DMS53 treated with DMSO at 0.1 percent for 48 hours (cell line): Measurements from ENCODE around the gene ZNF501.
A peak's percentile ranks its signal among the peaks of the same experiment; 100 is the strongest.

Source experiments
- DNase-seq: peaks from one replicate; lab custom pipeline; 2025; ENCODE audit not compliant: unreplicated experiment; lab: John Stamatoyannopoulos, UW

Gene ZNF501

DNA sequence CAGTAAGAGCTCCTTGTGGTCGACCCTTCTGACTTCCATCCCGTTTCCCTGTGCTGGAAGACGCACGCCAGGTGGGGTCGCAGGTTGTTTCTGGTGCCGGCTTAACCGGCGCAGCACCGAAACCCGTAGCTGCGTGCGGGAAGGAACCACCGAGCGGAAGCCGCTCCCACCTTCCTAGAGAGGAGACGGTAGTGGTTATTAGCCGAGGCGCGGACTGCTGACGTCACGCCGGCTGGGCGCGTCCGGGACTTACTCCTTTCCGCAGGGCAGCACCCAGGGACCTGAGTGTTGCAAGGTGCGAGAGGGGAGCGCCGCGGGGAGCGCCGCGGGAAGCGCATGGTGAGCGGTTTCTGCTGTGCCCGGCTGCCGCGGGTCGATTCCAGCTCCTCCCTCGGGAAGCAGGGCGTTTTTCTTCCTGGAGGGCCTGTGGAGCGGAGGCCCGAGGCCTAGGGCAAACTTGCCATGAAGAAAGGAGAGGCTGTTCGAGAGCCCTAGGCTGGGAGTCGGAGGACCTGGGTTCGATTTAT lies at the start of gene ZNF501:
Gene ZNF501 (plus strand): TSS at position 252 of the 527 bp plus-strand sequence. CDS start 4,787 bp downstream, outside the sequence.
- DNase-seq: peak; percentile 29

DNA sequence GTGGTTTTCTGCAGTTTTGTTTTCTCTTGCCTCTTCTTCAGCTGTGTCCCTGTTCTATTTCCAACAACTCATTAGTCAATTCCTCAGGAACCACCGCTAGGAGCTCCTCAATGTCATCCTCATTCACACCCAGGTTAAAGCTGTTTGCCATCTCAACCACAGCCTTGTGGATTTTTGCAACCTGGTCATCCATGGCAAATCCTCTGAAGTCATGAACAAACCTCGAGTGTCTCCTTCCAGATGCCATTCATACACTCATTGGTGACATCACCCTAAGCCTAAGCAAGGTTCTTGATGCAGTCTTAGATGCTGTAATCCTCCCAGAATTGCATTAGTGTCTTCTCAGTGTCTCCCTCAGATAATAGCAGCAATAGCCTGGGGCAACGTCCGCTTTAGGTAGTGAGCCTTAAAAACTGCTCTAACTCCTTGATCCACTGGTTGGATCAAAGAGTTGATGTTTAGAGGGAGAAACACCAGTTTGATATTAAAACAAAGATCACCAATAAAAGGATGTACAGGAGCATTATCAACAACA lies 48.4 kb upstream of the ZNF501 start:
- no peak for DNase-seq

DNA sequence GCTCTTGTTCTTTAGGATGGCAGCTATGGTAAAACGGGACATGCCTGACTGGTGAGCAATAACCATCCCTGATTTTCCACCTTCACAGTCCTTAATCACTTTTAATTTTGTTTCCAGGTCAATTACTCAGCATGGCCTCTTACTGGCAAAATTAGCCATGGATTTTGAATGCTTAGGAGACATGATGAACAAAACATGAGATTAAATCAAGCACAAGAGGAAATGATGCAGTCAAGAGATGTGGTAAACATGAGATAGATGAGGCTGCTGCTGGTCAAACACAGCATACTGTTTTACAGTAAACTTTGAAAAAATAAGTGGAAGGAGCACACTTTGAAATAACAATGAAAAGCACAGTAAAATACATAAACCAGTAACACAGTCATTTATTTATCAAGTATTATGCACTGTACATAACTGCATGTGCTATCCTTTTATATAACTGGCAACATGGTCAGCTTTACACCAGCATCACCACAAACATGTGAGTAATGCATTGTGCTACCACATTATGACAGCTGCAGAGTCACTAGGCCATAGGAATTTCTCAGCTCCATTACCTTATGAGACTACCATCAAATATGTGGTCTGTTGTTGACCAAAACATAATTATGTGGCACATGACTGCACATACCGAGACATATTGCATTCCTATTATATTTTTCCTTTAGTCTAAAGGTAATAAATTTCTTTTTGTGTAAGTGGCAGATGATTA lies 47.1 kb upstream of the ZNF501 start:
- DNase-seq: no peak

DNA sequence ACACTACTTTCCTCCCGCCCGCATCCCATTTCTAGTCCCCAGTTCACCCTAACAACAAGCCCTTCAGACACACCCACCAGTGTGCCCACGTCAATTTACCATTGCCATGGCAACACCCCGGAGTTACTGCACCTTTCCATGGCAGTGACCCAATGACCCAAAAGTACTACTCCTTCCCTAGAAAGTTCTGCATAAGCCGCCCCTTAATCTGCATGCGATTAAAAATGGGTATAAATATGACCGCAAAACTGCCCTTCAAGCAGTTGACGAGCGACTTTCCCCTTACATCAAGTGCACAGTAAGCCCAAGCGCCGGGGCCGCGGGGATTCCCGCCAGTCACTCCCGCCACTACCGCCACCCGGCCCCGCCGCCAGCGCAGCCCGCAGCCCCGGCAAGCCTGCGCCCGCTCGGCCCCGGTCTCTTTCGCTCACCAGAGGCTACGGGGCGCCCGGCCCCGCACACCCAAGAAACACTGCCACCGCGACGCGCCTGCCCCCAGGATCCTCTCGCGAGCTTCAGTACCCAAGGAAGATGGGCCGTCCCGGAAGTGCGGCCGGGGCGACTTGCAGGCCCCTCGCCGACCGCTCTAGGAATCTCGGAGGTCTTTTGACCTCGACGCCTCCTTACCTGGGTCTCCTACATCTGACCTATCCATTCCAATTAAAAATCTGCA lies 44.2 kb upstream of the ZNF501 start:
- DNase-seq: peak; percentile 36

DNA sequence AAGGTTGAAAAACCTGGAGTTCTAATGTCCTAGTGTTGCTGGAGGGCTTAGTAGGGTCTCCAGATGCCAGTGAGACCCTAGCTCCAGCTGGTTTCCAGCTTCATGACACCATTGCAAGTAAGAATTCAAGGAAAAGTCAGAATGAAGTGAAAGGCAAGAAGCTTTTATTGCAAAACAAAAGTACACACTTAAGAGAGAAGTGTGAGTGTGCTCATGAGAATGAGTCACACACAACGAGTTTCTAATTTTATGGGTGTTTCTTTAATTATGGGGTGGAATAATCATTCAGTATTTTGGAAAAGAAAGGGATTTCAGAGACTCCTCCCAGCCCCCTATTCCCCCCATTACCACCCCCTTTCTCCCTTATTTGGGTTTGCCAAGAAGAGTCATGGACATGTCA lies 41.5 kb upstream of the ZNF501 start:
- DNase-seq: no peak

DNA sequence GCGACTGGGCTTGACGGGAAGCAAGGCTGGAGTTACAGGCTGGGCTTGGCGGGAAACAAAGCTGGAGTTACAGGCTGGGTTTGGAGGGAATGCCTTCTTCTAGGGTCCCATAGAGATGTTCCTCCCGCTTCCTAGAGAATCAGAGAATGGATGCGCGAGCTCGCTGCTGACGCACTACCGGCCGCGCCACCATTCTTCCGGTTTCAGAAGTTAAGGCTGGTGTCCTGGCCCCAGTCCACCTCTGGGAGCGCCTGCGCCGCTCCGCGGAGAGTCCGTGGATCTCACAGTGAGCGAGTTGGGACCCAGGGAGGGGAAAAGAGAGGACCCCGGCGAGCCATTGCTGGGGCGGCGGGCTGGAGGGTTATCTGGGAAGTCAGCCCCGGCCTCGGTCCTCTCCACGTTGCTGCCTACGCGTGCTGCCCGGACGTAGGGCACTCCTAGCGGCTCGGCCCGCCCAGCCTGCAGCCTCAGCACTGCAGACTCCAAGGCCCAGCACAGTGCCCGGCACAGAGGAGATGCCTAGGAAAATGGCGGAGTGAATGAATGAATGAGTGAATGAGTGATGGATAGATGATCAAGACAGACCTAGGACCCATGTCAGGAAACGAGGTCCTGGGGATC lies 16.9 kb upstream of the ZNF501 start, which contains the start of gene ZNF502:
Gene ZNF502 (plus strand): TSS at position 206 of the 621 bp plus-strand sequence. CDS start 7,602 bp downstream, outside the sequence.
- peak; percentile 51 for DNase-seq

DNA sequence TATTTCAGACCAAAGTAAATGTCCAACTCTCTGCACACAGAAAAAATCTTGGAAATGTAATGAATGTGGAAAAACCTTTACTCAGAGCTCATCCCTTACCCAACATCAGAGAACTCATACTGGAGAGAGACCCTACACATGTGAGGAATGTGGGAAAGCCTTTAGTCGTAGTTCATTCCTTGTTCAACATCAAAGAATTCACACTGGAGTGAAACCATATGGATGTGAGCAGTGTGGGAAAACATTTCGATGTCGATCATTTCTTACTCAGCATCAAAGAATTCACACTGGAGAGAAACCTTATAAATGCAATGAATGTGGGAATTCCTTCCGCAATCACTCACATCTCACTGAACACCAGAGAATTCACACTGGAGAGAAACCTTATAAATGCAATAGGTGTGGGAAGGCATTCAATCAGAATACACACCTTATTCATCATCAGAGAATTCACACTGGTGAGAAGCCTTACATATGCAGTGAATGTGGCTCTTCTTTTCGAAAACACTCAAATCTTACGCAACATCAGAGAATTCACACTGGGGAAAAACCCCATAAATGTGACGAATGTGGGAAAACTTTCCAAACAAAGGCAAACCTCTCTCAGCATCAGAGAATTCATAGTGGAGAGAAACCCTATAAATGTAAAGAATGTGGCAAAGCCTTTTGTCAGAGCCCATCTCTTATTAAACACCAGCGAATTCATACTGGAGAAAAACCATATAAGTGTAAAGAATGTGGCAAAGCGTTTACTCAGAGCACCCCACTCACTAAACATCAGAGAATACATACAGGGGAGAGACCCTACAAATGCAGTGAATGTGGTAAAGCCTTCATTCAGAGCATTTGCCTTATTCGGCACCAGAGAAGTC lies 8.0 kb upstream of the ZNF501 start:
- DNase-seq: no peak

DNA sequence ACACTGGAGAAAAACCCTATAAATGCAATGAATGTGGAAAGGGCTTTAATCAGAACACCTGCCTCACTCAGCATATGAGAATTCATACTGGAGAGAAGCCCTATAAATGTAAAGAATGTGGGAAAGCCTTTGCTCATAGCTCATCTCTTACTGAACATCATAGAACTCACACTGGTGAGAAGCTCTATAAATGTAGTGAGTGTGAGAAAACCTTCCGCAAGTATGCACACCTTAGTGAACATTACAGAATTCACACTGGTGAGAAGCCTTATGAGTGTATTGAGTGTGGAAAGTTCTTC lies 7.4 kb upstream of the ZNF501 start:
- no peak for DNase-seq

DNA sequence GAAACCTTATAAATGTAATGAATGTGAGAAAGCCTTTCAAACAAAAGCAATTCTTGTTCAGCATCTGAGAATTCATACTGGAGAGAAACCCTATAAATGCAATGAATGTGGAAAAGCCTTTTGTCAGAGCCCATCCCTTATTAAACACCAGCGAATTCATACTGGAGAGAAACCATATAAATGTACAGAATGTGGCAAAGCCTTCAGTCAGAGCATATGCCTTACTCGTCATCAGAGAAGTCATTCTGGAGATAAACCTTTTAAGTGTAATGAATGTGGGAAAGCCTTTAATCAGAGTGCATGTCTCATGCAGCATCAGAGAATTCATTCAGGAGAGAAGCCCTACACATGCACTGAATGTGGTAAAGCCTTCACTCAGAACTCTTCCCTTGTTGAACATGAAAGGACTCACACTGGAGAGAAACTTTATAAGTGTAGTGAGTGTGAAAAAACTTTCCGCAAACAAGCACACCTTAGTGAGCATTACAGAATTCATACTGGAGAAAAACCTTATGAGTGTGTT lies 5.3 kb downstream of the ZNF501 start:
- no peak for DNase-seq

DNA sequence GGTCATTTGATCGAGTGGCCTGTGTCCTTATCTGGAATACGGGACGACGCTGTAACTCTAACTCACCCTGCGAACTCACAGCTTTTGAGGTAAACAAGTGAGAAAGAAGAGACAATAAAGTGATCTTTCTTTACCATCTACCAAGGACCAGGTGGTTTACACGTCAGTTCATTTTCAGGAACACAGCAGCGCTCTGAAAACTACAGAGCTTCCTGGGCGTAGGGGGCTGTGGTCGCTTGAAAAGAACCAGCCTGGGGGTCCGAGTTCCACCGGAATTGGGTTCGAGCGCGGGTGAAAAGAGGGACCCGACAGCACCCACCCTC lies 31.6 kb downstream of the ZNF501 start:
- no peak for DNase-seq

DNA sequence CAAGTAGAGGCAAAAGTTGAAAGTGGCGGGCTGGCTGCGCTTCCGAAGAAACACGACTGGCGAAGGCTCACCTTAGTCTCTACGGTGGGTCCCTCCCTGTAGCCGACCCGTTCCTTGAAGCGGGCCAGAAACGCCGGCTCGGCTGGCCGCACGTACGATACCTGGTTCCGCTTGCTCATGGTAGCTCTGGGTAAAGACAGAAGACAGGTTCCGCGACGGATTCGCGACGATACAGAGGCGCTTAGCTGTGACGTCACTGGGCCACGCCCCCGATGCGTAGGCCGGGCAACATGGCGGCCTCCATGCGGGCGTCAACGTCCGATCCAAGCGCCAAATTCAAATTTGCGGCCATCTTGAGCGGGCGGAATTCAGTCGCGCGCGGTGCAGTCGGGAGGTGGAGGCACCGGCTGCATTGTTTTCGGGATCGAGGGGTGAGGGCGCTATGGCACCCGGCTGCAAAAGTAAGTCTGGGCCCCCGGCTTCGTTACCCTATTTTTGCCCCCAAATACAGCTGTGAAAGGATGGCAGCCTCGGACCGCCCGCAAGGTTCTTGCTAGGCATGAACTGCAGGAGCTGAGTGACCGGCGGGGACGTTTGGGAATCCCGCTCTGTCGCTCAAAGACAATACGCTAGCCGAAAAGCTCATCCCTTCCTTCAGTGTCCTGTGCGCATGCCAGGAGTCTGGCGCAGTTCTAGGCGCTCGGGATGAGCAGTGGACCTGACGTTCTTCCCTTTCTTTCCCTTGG lies 32.2 kb downstream of the ZNF501 start, which contains the start of the genes KIAA1143 and KIF15:
Gene KIAA1143 (minus strand): TSS at position 196 of the 746 bp plus-strand sequence. CDS start 17 bp downstream, at position 179.
Gene KIF15 (plus strand): TSS at position 371 of the 746 bp plus-strand sequence. CDS start 72 bp downstream, at position 443.
- DNase-seq: peak; percentile 53

DNA sequence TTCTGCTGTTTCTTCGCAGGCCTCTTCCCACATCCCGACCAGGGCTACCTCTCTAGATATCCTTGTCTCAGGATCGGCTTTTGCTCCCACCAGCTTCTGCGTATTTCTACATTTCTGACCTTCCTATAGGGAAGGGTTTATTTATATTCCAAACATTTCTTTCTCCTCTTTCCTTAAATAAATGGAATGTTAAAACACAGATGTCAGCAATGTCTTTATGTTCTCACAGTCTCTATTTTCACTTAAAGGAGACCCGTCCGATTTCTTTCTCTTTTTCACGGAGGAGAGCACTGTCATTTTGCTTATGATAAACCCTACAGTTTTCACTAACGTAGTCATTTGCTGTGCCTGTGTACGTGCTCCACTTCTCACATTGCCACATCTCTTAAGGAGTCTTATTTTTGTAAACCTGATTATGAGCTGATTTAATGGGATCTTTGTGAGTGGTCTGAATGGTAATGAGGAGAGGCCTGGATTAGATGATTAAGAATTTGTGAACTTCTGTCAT lies 32.8 kb downstream of the ZNF501 start:
- no peak for DNase-seq

DNA sequence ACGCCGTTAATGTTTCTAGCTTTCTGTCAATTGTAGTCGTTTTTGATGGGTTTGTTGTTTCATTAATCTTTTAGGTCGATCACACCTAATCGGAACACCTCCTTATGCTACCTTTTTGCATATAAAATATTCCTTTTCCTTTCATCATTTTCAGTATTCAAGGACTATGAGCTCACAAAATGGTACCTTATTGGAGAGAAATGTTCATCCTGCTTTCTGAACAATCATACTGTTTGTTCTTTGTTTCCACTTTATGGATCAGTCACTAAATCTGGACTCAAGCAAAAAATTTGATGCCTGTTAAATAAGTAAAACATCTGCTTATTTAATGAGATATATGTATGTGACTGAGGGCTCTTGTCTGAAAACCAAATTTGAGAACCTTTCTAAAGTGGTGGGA lies 33.3 kb downstream of the ZNF501 start:
- DNase-seq: no peak

DNA sequence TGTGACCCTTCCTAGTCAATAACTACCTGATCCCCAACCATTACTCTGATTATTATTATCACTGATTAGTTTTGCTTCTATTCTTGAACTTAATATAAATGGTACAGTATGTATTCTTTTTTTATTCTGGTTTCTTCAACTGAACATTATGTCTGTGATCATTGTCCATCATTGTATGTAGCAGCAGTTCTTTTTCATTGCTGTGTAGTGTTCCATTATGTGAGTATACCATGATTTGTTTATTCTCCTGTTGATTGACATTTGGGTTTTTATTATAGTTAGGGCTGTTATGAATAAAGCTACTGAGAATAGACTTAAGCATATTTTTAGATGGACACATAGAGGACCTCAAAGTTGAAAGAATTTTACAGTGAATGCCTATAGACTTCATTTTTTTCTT lies 34.8 kb downstream of the ZNF501 start:
- DNase-seq: no peak

DNA sequence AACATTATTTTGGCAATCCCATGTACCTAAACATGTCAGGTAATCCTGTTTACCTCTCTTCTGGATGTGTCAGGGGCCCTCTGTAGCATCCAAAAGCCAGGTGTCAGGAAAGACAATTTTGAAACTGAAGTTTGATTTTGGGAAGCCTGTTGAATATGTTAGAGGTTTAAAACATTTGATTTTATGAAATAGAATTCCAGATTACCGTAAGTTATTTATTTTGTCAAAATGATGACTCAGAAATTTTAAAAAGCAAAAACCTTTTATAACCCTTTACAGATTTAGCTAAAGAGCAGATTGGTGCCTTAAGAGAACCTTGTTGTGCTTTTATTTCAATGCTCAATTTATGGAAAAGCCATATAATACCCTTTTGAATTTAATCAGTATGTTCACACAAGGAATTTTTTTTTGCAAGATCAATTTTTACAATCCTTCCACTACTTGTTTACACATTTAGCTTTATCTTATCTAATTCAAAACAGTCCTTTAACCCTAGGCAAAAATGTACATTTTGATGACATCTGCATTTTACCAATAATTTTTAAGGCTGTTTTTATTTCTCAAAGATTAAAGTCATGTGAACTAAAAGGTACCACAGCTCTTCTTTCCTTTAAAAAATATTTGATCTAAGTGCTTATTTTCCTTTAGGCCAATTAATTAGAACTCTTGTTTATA lies 42.1 kb downstream of the ZNF501 start:
- no peak for DNase-seq

DNA sequence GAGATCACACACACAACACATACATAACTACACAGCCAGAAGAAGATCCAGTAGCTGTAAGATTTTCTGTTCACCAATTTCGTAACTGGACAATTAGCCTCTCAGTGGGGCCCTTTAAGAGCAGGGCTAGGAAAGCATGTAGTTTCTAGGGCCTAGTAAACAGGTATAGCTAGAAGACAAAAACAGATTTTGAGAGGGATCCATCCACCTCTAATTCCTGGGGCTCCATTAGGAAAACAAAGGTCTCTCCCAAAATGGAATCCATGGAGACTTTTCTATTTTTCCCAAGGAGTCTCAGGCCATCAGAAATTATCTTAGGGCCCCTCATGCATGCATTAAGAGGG lies 42.6 kb downstream of the ZNF501 start:
- no peak for DNase-seq

DNA sequence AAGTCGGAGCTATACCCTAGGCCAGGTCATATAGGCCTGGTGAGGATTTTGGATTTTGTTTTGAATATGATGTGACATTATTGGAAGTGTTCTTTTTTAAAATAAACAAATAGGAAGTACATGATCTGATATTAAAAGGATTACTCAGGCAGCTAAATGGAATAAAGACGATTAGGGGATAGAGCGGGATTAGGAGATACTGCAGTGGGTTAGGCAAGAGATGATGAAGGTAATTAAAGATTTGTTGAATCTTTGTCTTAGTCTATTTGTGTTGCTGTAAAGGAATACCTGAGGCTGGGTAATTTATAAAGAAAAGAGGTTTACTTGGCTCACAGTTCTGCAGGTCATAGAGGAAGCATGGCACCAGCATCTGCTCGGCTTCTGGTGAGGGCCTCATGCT lies 53.5 kb downstream of the ZNF501 start:
- no peak for DNase-seq
